HT1080 (cell line): ENCODE data around the gene GJA5. TPM values are rescaled to one million over a fixed set of nuclear protein-coding genes. Genes with fewer than 3 reads are reported as not detected.
A peak's percentile ranks its signal among the peaks of the same experiment; 100 is the strongest.
"Not testable (repeated sequence)": the region's sequence is repeated elsewhere in the genome, so short reads cannot be mapped to it uniquely, and the experiment has no call there.

Experiments used
- DNase-seq: peaks from one replicate; pipeline ENCODE4 v3.0.0-alpha.2; 2015; ENCODE audit warnings: low read depth
- total RNA-seq: library from RNA; depleted of rRNA; stranded (reverse); fragments of >200 nt; shearing (Covaris generic); gene quantifications from 2 replicates; pipeline ENCODE4 v1.2.3, GENCODE V29; 2014; rRNA removed

The GJA5 gene
- total RNA-seq, 1 experiment from 2014 or later: not detected

DNA sequence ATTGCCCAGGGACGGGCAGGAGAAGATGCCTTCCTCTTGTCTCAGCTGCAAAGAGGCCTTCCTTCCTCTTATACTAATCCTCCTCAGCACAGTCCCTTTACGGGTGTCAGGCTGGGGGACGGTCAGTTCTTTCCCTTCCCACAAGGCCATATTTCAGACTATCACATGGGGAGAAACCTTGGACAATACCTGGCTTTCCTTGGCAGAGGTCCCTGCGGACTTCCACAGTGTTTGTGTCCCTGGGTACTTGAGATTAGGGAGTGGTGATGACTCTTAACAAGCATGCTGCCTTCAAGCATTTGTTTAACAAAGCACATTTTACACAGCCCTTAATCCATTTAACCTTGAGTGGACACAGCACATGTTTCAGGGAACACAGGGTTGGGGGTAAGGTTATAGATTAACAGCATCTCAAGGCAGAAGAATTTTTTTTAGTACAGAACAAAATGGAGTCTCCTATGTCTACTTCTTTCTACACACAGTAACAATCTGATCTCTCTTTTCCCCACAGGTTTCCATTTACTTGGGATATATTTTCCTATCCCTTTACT is 26.0 kb downstream of the GJA5 start:
- not testable (repeated sequence) for DNase-seq

DNA sequence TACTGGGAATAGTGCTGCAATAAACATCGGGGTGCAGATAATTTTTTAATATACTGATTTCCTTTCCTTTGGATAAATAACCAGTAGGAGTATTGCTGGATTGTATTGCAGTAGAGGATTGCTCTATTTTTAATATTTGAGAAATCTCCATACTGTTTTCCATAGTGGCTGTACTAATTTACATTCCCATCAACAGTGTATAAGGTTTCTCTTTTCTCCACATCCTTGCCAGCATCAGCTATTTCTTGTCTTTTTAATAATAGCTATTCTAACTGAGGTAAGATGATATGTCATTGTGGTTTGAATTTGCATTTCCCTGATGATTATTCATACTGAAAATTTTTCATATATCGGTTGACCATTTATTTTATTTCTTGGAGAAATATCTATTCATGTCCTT is 31.1 kb downstream of the GJA5 start:
- no peak for DNase-seq

DNA sequence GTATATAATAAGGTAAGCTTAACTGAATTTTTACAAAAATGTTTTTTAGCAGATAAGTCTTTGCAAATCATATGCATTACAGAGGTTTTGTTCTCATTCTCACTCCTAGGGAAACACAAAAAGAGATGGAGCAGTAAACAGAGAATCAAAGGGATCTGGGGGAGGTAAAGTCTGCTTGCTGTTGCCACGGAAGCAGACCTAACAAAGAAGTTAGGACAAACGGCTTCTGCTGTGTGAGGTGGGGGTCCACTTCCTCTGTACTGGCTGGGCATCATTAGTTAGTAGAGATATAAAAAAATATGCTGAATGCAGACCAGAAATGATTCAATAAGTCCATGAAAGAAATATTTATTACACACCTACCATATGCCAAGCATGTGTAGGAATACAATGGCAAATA is 34.2 kb downstream of the GJA5 start:
- no peak for DNase-seq

DNA sequence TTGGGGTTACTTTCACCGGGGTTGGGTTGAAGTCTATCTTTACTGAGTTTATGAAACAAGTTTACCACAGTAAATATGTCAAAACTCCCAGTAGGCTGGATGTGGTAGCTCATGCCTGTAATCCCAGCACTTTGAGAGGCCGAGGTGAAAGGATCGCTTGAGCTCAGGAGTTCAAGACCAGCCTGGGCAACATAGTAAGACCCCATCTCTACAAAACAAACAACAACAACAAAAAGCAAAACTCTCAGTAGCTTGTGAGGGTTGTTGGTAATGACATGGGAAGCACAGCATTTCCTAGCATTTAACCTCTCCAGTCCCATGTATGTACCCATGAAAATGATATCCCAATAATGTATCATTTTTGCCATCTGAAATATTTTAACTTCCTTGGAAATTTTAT is 34.7 kb downstream of the GJA5 start:
- DNase-seq: no peak

DNA sequence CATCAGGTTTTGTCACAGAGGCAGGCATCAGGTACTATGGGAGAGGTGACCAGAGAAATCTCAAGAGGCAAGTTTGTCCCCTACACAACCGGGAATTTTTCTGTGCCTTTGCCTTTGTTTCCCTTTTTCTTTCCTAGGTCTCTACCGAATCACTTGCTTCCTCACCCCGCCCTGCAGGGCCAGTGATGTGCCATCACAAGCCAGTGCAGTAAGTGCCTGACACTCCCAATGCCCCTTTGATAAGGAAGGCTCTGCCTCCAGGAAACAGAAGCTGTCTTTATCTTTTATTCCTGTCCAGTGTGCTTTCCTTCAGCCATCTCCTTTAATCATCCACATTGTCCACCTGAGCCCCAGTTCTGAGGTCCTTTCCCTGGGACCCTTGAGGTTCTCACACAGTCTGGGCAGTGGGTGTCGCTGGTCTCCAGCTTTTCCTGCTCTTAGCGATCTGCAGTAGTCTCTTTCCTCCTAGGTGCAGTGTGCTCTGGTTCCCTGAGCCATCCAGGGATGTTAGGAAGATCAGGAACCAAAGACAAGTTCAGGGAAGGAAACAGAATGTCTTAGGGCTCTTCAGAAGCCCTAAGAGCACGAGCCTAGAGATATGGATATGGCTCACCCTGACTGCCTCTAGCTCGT is 36.6 kb downstream of the GJA5 start:
- peak; percentile 34 for DNase-seq

DNA sequence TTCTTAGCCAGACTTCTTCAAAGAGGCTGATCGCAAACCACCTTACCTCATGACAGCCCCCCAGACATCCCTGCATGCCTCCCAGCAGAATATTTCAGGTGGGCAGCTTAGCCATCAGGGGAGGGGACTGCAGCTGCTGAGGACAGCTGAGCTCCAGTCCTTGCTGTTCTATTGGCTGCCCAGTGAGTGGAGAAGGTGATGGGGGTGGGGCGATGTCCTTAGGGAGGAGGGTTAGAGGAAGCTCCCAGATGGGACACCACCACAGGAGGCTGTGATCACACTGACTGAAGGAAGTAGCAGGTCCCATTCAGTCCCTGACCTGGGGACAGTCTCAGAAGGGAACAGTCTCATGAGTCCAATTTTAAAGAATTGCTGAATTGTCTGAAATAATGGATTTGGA is 38.3 kb downstream of the GJA5 start:
- no peak for DNase-seq

DNA sequence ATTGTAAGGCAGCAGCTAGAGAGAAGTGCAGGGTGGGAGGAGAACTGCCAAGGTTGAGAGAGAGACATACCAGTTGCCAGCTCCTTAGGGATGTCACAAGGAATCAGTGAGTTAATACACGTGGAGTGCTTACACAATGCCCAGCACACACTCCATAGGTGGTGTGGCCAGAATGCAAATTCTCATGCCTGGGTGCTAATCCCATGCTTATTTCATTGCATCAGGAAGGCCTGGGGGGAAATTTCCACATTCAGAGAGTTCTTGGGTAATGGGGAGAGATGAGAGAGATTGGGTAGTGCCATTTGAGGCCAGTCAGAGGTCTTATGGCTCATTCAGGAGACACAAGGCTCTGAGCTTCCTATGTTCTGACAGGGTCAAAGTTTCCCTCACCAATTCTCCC is 38.7 kb downstream of the GJA5 start:
- no peak for DNase-seq

DNA sequence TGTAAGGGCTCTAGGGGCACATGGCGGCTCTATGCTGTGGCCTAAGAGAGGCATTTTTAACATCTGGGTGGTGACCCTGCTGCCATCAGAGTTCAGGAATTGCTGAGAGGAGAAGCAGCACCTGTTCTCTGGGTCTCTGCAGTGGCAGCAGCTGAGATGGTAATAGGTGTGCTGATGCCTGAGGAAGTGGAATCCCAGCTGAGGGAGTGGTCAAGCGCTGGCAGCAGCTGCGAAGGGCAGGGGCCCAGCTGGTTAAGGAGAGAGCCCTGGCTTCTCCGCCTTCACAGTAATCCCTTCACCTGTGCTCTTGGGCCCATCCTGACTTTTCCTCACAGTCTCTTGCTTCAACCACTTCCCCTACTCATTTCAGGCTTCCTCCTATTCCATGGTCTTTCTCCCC is 39.8 kb downstream of the GJA5 start:
- no peak for DNase-seq

DNA sequence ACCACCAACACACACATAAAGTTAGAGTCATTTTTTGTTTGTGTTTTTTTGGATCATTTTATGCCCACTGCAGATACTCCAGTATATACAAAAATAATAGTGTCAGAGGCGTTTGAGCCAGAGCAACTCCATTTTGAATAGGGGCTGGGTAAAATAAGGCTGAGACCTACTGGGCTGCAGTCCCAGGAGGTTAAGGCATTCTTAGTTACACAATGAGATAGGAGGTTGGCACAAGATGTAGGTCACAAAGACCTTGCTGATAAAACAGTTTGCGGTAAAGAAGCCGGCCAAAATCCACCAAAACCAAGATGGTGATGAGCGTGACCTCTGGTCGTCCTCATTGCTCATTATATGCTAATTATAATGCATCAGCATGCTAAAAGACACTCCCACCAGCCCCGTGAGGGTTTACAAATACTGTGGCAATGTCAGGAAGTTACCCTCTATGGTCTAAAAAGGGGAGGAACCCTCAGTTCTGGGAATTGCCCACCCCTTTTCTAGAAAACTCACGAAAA is 40.6 kb downstream of the GJA5 start:
- DNase-seq: no peak

DNA sequence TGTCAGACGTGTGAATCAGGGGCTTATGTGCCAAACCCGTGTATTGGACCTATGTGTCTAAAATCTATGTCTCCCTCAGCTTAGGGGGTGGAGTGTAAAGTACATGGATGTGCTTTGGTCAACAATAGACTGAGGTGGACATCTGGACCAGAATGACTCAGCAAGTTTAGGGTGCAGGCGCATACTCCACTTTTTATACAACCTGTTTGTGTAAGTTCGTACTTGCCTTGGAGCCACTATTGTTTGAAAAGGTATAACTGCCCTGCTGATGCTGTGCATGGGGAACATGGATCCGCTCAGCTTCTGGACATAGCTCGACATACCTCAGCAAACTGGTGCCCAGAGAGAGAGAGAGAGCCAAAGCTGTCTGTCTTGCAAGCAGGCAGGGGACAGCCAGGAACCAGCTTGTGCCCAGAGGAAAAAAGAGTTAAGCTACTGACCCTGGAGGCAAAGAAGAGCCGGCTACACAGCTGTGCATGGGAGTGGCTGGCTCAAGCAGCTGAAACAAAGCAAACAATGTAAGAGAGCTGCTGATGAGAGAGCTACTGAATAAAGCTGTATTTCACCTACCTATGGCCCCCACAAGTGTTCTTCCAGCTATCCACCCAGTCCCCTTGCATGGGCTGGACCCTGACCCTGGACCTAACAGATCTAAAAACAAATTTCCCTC is 41.2 kb downstream of the GJA5 start:
- no peak for DNase-seq

DNA sequence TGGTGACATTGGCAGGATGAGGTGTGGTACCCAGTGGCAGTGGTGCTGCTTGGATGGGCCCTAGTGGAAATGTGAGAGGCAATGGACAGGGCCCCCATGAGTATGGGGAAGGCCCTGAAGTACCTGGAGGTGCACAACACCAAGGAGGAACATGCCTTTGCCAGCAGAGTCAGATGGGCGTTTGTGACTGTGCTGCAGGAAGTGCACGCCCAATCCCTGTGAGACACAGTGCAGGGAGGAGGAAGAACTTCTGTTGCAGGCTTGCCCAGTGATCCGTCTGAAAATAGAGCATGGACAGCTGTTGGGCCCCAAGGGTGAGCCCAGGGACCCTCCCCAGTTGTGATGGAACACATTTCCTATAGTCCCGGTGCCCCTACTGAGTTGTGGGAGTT is 42.7 kb downstream of the GJA5 start:
- no peak for DNase-seq

DNA sequence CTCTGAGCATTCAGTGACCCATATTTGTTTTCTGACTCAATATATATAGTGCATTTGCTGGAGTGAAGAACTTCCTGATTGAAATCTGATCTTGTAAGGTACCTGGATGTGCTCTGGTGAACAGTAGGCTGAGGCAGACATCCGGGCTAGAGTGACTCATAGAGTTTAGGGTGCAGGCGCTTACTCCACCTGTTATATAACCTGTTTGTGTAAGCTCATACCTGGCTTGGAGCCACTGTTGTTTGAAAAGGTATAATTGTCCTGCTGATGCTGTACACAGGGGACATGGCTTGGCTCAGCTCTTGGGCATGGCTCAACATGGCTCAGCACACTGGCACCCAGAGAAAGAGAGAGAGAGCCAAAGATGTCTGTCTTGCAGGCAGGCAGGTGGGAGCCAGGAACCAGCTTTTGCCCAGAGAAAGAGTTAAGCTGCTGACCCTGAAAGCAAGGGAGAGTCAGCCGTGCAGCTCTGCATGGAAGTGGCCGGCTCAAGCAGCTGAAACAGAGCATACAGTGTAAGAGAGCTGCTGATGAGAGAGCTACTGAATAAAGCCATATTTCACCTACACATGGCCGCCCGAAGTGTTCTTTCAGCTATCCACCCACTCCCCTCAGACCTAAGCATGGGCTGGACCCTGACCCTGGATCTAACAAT is 43.2 kb downstream of the GJA5 start:
- DNase-seq: peak; percentile 42

DNA sequence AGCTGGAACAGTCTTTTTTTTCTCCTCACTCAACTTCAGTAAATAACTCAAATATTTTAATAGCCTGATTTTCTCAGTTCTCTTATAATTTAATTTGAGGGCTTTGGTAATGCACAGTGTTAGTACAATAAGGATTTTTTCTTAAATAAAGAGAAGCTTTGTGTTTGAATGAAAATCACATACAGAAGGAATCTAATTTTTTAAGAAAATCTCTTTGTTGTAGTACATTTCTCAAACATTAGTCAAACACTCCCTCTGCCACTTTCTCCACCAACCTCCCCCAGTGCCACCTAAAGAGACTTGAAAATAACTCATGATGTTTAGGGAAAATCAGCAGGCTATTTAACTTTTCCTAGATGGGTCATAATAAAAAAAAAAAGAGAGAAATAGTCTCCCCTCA is 47.8 kb downstream of the GJA5 start:
- no peak for DNase-seq

Other genes with a start within 250 kb of the GJA5 start
- 4.7 and 10.0 TPM in 2 replicates for gene BCL9, start 219.1 kb downstream of the GJA5 start, total RNA-seq
- gene ACP6, start 90.1 kb downstream of the GJA5 start, total RNA-seq: 14.1 and 20.3 TPM in 2 replicates
- not detected in 2 replicates for gene GJA8, start 142.2 kb upstream of the GJA5 start, total RNA-seq
- 6.8 and 7.4 TPM in 2 replicates for gene GPR89B, start 167.8 kb upstream of the GJA5 start, total RNA-seq